Neural cell (in vitro differentiated cells): ENCODE results near the gene BCL2L15. TPM values are rescaled to one million over a fixed set of nuclear protein-coding genes. Genes with fewer than 3 reads are reported as not detected.
A peak's percentile ranks its signal among the peaks of the same experiment; 100 is the strongest.

Source experiments
- H2AFZ ChIP-seq: fragments of 200-600, 300-800 bp; sonication (generic), shearing (Covaris generic); 2 replicates; pipeline ENCODE4 v1.6.0; 2014; ENCODE audit warnings: low read depth, mild to moderate bottlenecking, antibody characterized with exemption, low read length, moderate library complexity
- H3F3A ChIP-seq: fragments of 200-600 bp; shearing (Covaris generic); 2 replicates; pipeline ENCODE4 v1.6.1; 2016; ENCODE audit warnings: mild to moderate bottlenecking, moderate library complexity, mixed read lengths, antibody characterized with exemption, low read length; ENCODE audit not compliant: insufficient read depth, poor library complexity, severe bottlenecking
- H3K27ac ChIP-seq: fragments of 200-600, 300-800 bp; sonication (generic), shearing (Covaris generic); 2 replicates; pipeline ENCODE4 v1.5.1; 2014; ENCODE audit warnings: mild to moderate bottlenecking, low read length, moderate library complexity
- H3K27me3 ChIP-seq: fragments of 300-800, 200-600 bp; sonication (generic), shearing (Covaris generic); 2 replicates; pipeline ENCODE4 v1.6.0; 2014; ENCODE audit warnings: mild to moderate bottlenecking, low read depth, low read length, moderate library complexity; ENCODE audit not compliant: insufficient read depth
- H3K36me3 ChIP-seq: fragments of 300-800, 200-600 bp; sonication (generic), shearing (Covaris generic); 2 replicates; pipeline ENCODE4 v1.5.1; 2014; ENCODE audit warnings: mild to moderate bottlenecking, antibody characterized with exemption, low read length, moderate library complexity; ENCODE audit not compliant: insufficient read depth
- H3K4me2 ChIP-seq: fragments of 300-800, 200-600 bp; sonication (generic), shearing (Covaris generic); 2 replicates; pipeline ENCODE4 v1.6.0; 2014; ENCODE audit warnings: mild to moderate bottlenecking, low read length
- H3K4me3 ChIP-seq: fragments of 300-800, 200-600 bp; sonication (generic), shearing (Covaris generic); 2 replicates; pipeline ENCODE4 v1.5.1; 2014; ENCODE audit warnings: mild to moderate bottlenecking, low read length, moderate library complexity
- H3K79me2 ChIP-seq: fragments of 200-600 bp; shearing (Covaris generic); replicated peaks from 2 replicates; pipeline ENCODE4 v1.6.0; 2014; ENCODE audit warnings: mild to moderate bottlenecking, low read length, moderate library complexity; ENCODE audit not compliant: insufficient read depth
- H3K9ac ChIP-seq: fragments of 300-800, 200-600 bp; sonication (generic), shearing (Covaris generic); 2 replicates; pipeline ENCODE4 v1.6.1; 2016; ENCODE audit warnings: mild to moderate bottlenecking, low read length, mixed read lengths
- H3K9me2 ChIP-seq: fragments of 200-600 bp; shearing (Covaris generic); 2 replicates; pipeline ENCODE4 v1.6.1; 2016; ENCODE audit warnings: mild to moderate bottlenecking, low read length, mixed read lengths; ENCODE audit not compliant: insufficient read depth
- H3K9me3 ChIP-seq: fragments of 200-600, 300-800 bp; sonication (generic), shearing (Covaris generic); 2 replicates; pipeline ENCODE4 v1.6.1; 2016; ENCODE audit warnings: mild to moderate bottlenecking, mixed run types, low read length, moderate library complexity, mixed read lengths
- H4K20me1 ChIP-seq: fragments of 200-600 bp; shearing (Covaris generic); 2 replicates; pipeline ENCODE4 v1.6.1; 2016; ENCODE audit warnings: mild to moderate bottlenecking, mixed run types; ENCODE audit not compliant: insufficient read depth
- CTCF ChIP-seq: fragments of 450-650 bp; IDR thresholded peaks from 2 replicates; pipeline ENCODE4 v1.5.1; 2014; ENCODE audit warnings: antibody characterized with exemption, mild to moderate bottlenecking, moderate library complexity; ENCODE audit not compliant: poor library complexity, severe bottlenecking
- EP300 ChIP-seq: fragments of 450-650 bp; conservative IDR thresholded peaks from 2 replicates; pipeline ENCODE4 v1.6.1; 2014; ENCODE audit warnings: antibody characterized with exemption, mild to moderate bottlenecking, moderate library complexity; ENCODE audit not compliant: poor library complexity, severe bottlenecking
- EZH2 ChIP-seq: fragments of 200-600, 300-800 bp; shearing (Covaris generic), sonication (generic); IDR thresholded peaks from 2 replicates; pipeline ENCODE4 v1.6.1; 2014; ENCODE audit warnings: antibody characterized with exemption, low read length, borderline replicate concordance, mild to moderate bottlenecking; ENCODE audit not compliant: insufficient read depth, poor library complexity, severe bottlenecking
- MXI1 ChIP-seq: fragments of 450-650 bp; conservative IDR thresholded peaks from 2 replicates; pipeline ENCODE4 v1.6.1; 2014; ENCODE audit warnings: antibody characterized with exemption, mild to moderate bottlenecking; ENCODE audit not compliant: poor library complexity, severe bottlenecking
- POLR2AphosphoS5 ChIP-seq: IDR thresholded peaks from 2 replicates; pipeline ENCODE4 v1.6.1; 2012
- RAD21 ChIP-seq: fragments of 450-650 bp; conservative IDR thresholded peaks from 2 replicates; pipeline ENCODE4 v1.6.1; 2014; ENCODE audit warnings: antibody characterized with exemption, mild to moderate bottlenecking, moderate library complexity
- REST ChIP-seq: IDR thresholded peaks from 2 replicates; pipeline ENCODE4 v1.6.1; 2012; ENCODE audit warnings: borderline replicate concordance
- SMC3 ChIP-seq: fragments of 450-650 bp; conservative IDR thresholded peaks from 2 replicates; pipeline ENCODE4 v1.6.1; 2014; ENCODE audit warnings: antibody characterized with exemption, mild to moderate bottlenecking, moderate library complexity; ENCODE audit not compliant: poor library complexity
- TAF1 ChIP-seq: IDR thresholded peaks from 2 replicates; pipeline ENCODE4 v1.6.1; 2012; ENCODE audit warnings: low read depth
- polyA plus RNA-seq: library from polyadenylated mRNA; depleted of rRNA; stranded (reverse); fragments of >200 nt; gene quantifications from 2 replicates; pipeline ENCODE4 v1.2.3, GENCODE V29; 2014

Gene BCL2L15
- polyA plus RNA-seq, 1 donor from 2014 or later, result 4.7 TPM

- peak overlapping the region; percentile 90 for H3K9ac ChIP-seq
- H3K79me2 ChIP-seq, result peaks cover 13% of the 10 kb centered on the region
- peak overlapping the region; percentile 93 for H3K4me3 ChIP-seq
- peaks cover 6% of the 10 kb centered on the region for H3F3A ChIP-seq
- peak overlapping the region; percentile 22 for H2AFZ ChIP-seq
- no peaks in the 10 kb centered on the region for H3K27me3 ChIP-seq
- TF ChIP-seq EZH2 (no peak), RAD21 (no peak), CTCF (no peak), SMC3 (no peak), MXI1 (no peak), TAF1 (no peak), EP300 (no peak), REST (no peak), POLR2AphosphoS5 (no peak)
- no peaks in the 10 kb centered on the region for H3K9me2 ChIP-seq
- peak overlapping the region; percentile 94 for H3K27ac ChIP-seq
- H3K36me3 ChIP-seq, result no peaks in the 10 kb centered on the region
- peak overlapping the region; percentile 84 for H3K4me2 ChIP-seq
- H3K9me3 ChIP-seq, result no peaks in the 10 kb centered on the region
- no peaks in the 10 kb centered on the region for H4K20me1 ChIP-seq
Observed at GRCh38 chr1:113904293-113904673, 16.9 kb upstream of the BCL2L15 start.

GRCh38 chr1:113903501-113904292 lies 16.3 kb upstream of the BCL2L15 start:
- H3K9me2 ChIP-seq, result no peaks in the 10 kb centered on the region
- H3K4me2 ChIP-seq, result peak overlapping the region; percentile 84
- H3K9ac ChIP-seq, result peak overlapping the region; percentile 90
- no peaks in the 10 kb centered on the region for H4K20me1 ChIP-seq
- H3F3A ChIP-seq, result peaks cover 6% of the 10 kb centered on the region
- H2AFZ ChIP-seq, result no peak overlapping the region
- no peaks in the 10 kb centered on the region for H3K36me3 ChIP-seq
- no peaks in the 10 kb centered on the region for H3K9me3 ChIP-seq
- H3K4me3 ChIP-seq, result peak overlapping the region; percentile 93
- peaks cover 13% of the 10 kb centered on the region for H3K79me2 ChIP-seq
- no peaks in the 10 kb centered on the region for H3K27me3 ChIP-seq
- peak overlapping the region; percentile 94 for H3K27ac ChIP-seq
- no peak for TF ChIP-seq MXI1
